Stimulated activated CD4-positive, alpha-beta T cell treated with anti-CD3 and anti-CD28 coated beads, Interleukin-4, amount 100 ng/mL, for 48 hours (primary cell): ENCODE data around the gene TPSAB1.

ENCODE experiments used
- DNase-seq, 2 donors: peaks; one replicate each; pipeline ENCODE4 v3.0.0-alpha.2; 2020; ENCODE audit warnings: low read depth in 2 of 2

TPSAB1 gene

GRCh38 chr16:1210461-1210860, 30.0 kb upstream of the TPSAB1 start:
- no peak for DNase-seq

- DNase-seq: no peak
Measured at GRCh38 chr16:1211451-1212268, 28.8 kb upstream of the TPSAB1 start.

- no peak for DNase-seq
Measured at GRCh38 chr16:1212616-1213194, 27.8 kb upstream of the TPSAB1 start.

- DNase-seq: no peak
Measured at GRCh38 chr16:1213231-1213630, 27.3 kb upstream of the TPSAB1 start.

GRCh38 chr16:1213796-1214372, 26.6 kb upstream of the TPSAB1 start:
- no peak for DNase-seq

GRCh38 chr16:1214719-1215118, 25.8 kb upstream of the TPSAB1 start:
- DNase-seq: no peak

GRCh38 chr16:1215574-1216295, 24.8 kb upstream of the TPSAB1 start:
- no peak for DNase-seq

GRCh38 chr16:1216296-1216619, 24.2 kb upstream of the TPSAB1 start:
- no peak for DNase-seq

GRCh38 chr16:1216681-1217400, 23.7 kb upstream of the TPSAB1 start:
- no peak for DNase-seq

- DNase-seq: no peak
Measured at GRCh38 chr16:1217526-1217925, 23.0 kb upstream of the TPSAB1 start.

GRCh38 chr16:1218061-1218929, 22.2 kb upstream of the TPSAB1 start:
- no peak for DNase-seq

- DNase-seq: no peak
Measured at GRCh38 chr16:1218930-1219611, 21.4 kb upstream of the TPSAB1 start.

- DNase-seq: no peak
Measured at GRCh38 chr16:1220098-1220728, 20.3 kb upstream of the TPSAB1 start.

GRCh38 chr16:1220841-1221627, 19.5 kb upstream of the TPSAB1 start:
- DNase-seq: no peak

- no peak for DNase-seq
Measured at GRCh38 chr16:1221628-1222552, 18.6 kb upstream of the TPSAB1 start.

- no peak for DNase-seq
Measured at GRCh38 chr16:1222553-1223354, 17.8 kb upstream of the TPSAB1 start.
